HuH-7.5 (cell line): ENCODE results near the gene MT1G.

ENCODE experiments used
- DNase-seq: peaks from one replicate; pipeline ENCODE4 v3.0.0; 2011; ENCODE audit warnings: low spot score

MT1G gene

GRCh38 chr16:56617212-56618085 is 50.4 kb downstream of the MT1G start:
- no peak for DNase-seq
